Progenitor cell of endocrine pancreas (in vitro differentiated cells): ENCODE measurements around the gene USP43. TPM values are rescaled to one million over a fixed set of nuclear protein-coding genes. Genes with fewer than 3 reads are reported as not detected.

ENCODE experiments used
- DNase-seq: peaks from one replicate; pipeline ENCODE4 v3.0.0; 2021; ENCODE audit warnings: low spot score; ENCODE audit not compliant: unreplicated experiment
- H3K27ac Mint-ChIP-seq: 2 replicates; pipeline ENCODE4 v1.8.0; 2021; ENCODE audit warnings: mild to moderate bottlenecking, moderate library complexity, mixed read lengths
- H3K27me3 Mint-ChIP-seq: 2 replicates; pipeline ENCODE4 v1.8.0; 2021; ENCODE audit warnings: mixed read lengths
- H3K36me3 Mint-ChIP-seq: 2 replicates; pipeline ENCODE4 v1.8.0; 2022; ENCODE audit warnings: mixed read lengths; ENCODE audit not compliant: insufficient read depth
- H3K4me1 Mint-ChIP-seq: 2 replicates; pipeline ENCODE4 v1.8.0; 2021; ENCODE audit warnings: low read depth, mixed read lengths
- H3K4me3 Mint-ChIP-seq: 2 replicates; pipeline ENCODE4 v1.8.0; 2021; ENCODE audit warnings: low read depth, mild to moderate bottlenecking, moderate library complexity, mixed read lengths
- H3K9me3 Mint-ChIP-seq: 2 replicates; pipeline ENCODE4 v1.8.0; 2021; ENCODE audit warnings: low read depth, mixed read lengths
- total RNA-seq: library from RNA; stranded (reverse); gene quantifications from 2 replicates; pipeline ENCODE4 v1.2.1, GENCODE V29; 2021
- TF ChIP-seq, protein P1 (sequence below): fragments of 200-600 bp; sonication (generic); IDR thresholded peaks from one replicate; pipeline ENCODE4 v1.5.0; 2021; ENCODE audit warnings: antibody characterized with exemption, mild to moderate bottlenecking; ENCODE audit not compliant: unreplicated experiment

The USP43 gene
- total RNA-seq, 1 donor from 2014 or later = 9.7 TPM

DNA sequence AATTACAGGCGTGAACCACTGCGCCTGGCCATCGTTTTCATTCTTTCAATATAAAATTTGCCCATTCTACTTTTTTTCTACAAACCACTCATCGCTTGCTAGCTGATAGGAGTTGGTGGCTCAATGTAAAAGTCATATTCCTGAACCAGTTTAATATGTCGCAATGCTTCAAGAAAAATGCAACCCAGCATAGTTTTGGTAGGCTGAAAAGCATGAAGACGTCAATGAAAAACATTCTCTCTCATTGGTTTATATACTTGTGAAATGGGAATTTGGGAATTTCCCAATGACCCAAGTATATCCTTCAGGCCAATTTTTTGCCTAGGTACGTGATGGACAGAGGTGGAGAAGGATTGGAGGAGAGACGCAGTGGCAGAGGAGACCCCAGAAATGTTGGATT, 26.9 kb downstream of the USP43 start:
- Mint-ChIP-seq H3K27ac (no peak overlapping the region), H3K27me3 (no peaks in the 10 kb centered on the region), H3K9me3 (no peaks in the 10 kb centered on the region), H3K4me3 (no peak overlapping the region), H3K4me1 (peaks cover 17% of the 10 kb centered on the region), H3K36me3 (peaks cover 10% of the 10 kb centered on the region)
- TF ChIP-seq, protein P1, sequence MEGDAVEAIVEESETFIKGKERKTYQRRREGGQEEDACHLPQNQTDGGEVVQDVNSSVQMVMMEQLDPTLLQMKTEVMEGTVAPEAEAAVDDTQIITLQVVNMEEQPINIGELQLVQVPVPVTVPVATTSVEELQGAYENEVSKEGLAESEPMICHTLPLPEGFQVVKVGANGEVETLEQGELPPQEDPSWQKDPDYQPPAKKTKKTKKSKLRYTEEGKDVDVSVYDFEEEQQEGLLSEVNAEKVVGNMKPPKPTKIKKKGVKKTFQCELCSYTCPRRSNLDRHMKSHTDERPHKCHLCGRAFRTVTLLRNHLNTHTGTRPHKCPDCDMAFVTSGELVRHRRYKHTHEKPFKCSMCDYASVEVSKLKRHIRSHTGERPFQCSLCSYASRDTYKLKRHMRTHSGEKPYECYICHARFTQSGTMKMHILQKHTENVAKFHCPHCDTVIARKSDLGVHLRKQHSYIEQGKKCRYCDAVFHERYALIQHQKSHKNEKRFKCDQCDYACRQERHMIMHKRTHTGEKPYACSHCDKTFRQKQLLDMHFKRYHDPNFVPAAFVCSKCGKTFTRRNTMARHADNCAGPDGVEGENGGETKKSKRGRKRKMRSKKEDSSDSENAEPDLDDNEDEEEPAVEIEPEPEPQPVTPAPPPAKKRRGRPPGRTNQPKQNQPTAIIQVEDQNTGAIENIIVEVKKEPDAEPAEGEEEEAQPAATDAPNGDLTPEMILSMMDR = no peak
- DNase-seq = no peak

DNA sequence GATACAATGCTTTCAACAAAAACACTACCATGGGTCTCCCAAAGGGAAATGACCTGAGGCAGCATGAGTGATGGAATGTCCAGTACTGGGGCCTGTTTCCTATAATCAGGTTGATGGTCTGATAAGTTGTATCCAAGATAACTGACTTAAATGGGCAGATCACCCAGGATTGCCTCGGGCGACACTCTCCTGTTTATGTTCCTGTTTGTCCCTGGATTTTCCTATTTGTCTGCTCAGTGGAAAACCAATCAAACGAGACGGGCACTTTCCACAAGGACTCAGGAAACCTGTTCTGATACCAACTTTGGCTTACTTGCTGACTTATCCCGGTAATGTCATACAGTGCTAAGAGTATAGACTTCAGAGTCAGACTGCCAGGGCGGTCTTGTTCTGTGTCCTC, 27.4 kb downstream of the USP43 start:
- TF ChIP-seq, protein P1 = no peak
- DNase-seq = no peak
- Mint-ChIP-seq H3K27me3 (no peaks in the 10 kb centered on the region), H3K9me3 (no peaks in the 10 kb centered on the region), H3K4me3 (no peak overlapping the region), H3K36me3 (peaks cover 12% of the 10 kb centered on the region), H3K27ac (no peak overlapping the region), H3K4me1 (peaks cover 16% of the 10 kb centered on the region)

GRCh38 chr17:9676084-9676483, 30.8 kb downstream of the USP43 start:
- DNase-seq = no peak
- H3K36me3 Mint-ChIP-seq = peaks cover 24% of the 10 kb centered on the region
- H3K27me3 Mint-ChIP-seq = no peaks in the 10 kb centered on the region
- H3K9me3 Mint-ChIP-seq = peaks cover 8% of the 10 kb centered on the region
- H3K27ac Mint-ChIP-seq = no peak overlapping the region
- peaks cover 2% of the 10 kb centered on the region for H3K4me1 Mint-ChIP-seq
- TF ChIP-seq, protein P1 = peak; percentile 44
- H3K4me3 Mint-ChIP-seq = no peak overlapping the region

DNA sequence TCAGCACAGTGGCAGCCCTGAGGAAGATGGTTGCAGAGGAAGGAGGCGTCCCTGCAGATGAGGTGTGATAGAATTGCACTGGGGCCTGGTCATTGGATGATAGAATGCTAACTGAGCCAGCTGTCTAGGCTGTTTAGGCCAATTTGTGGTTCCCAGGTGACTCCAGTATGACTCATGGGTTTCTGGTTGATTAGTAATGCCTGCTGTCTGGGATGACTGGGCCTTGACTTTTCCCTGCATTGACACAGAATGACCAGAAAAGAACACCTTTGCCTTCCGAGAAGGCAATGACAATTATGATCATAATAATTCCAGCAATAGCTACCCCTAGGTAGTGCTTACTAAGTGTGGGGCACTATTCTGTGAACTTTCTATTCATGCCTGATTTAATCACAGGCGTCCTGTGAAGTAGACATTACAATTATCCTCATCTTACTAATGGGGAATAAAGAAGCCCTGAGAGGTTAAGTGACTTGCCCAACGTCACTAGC, 31.5 kb downstream of the USP43 start:
- Mint-ChIP-seq H3K4me1 (no peaks in the 10 kb centered on the region), H3K36me3 (peaks cover 24% of the 10 kb centered on the region), H3K4me3 (no peak overlapping the region), H3K9me3 (peaks cover 8% of the 10 kb centered on the region), H3K27me3 (no peaks in the 10 kb centered on the region), H3K27ac (no peak overlapping the region)
- DNase-seq = no peak
- TF ChIP-seq, protein P1 = no peak

DNA sequence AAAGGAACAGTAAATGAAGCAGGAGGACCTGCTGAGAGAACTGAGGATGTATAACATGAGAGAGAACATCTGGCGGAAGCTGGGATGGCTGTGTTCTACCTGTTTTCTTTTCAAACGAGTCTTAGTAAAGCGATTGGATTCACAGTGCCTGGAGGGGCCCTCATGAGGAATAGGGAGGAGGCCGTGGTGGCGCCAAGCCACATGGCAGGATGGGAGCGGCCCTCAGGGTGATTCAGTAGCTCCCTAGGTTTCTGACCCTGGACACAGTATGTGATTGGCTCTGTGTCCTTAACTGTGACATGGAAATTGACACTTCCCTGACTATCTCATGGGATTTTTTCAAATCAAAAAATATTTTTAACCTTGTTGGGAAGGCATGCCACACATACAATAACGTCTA, 32.1 kb downstream of the USP43 start:
- H3K27me3 Mint-ChIP-seq = no peaks in the 10 kb centered on the region

More for the DNA sequence above, 32.1 kb downstream of the USP43 start:
- peaks cover 28% of the 10 kb centered on the region for H3K36me3 Mint-ChIP-seq
- DNase-seq = no peak
- no peak overlapping the region for H3K27ac Mint-ChIP-seq
- H3K4me3 Mint-ChIP-seq = no peak overlapping the region
- TF ChIP-seq, protein P1 = no peak
- peaks cover 8% of the 10 kb centered on the region for H3K9me3 Mint-ChIP-seq
- H3K4me1 Mint-ChIP-seq = no peaks in the 10 kb centered on the region
